Left ventricle myocardium superior (tissue), 1 donor: ENCODE results near the gene OTUD4. TPM values are rescaled to one million over a fixed set of nuclear protein-coding genes. Genes with fewer than 3 reads are reported as not detected.
A peak's percentile ranks its signal among the peaks of the same experiment; 100 is the strongest.
"Not testable (repeated sequence)": the region's sequence is repeated elsewhere in the genome, so short reads cannot be mapped to it uniquely, and the experiment has no call there.

Experiments
- ATAC-seq: fragments of 200-7000 bp; cut with Tn5 transposase; one replicate; pipeline ENCODE4 v1.9.1; 2020; ENCODE audit warnings: mild to moderate bottlenecking, moderate library complexity
- DNase-seq: peaks from one replicate; pipeline ENCODE4 v3.0.0-alpha.2; 2020
- intact Hi-C: fragments of 100-400 bp; cut with micrococcal nuclease; formaldehyde crosslinking; loops from one replicate; pipeline ENCODE4 v1.11.0; 2022
- long read RNA-seq: library from polyadenylated mRNA; unstranded; transcript quantifications from one replicate; pipeline ENCODE4 v2.0.0, GENCODE V29; 2021
- total RNA-seq: library from RNA; stranded (reverse); fragmentation: NEBNext Ultra II Directional; extraction: Animal tissue kit (Norgen Biotek cat#: 25700); gene quantifications from one replicate; pipeline ENCODE4 v1.2.1, GENCODE V29; 2021
- donor health status: DM: no; HTN: yes; CAD: no; lungs with severe emphysema.

The OTUD4 gene
- total RNA-seq, result 38.9 TPM
- long read RNA-seq, full-length matches to known transcripts, result 7 of 15 reads
- long read RNA-seq, partial matches to known transcripts, result 3 of 15 reads
- long read RNA-seq, other reads (novel, unspliced or antisense), result 5 of 15 reads

GRCh38 chr4:145180298-145181090 is at the start of gene OTUD4:
TSS of gene OTUD4 (minus strand) at chr4:145180589. CDS start at chr4:145179973, 616 bp downstream.
- intact Hi-C loops, result no loop called here
- peak; percentile 98 for DNase-seq
- ATAC-seq, result peak; percentile 94

GRCh38 chr4:145223228-145223627 is 42.8 kb upstream of the OTUD4 start:
- ATAC-seq, intact Hi-C loops, DNase-seq: not testable (repeated sequence)

GRCh38 chr4:145221529-145221928 is 41.1 kb upstream of the OTUD4 start:
- intact Hi-C loops, DNase-seq, ATAC-seq: not testable (repeated sequence)

DNA sequence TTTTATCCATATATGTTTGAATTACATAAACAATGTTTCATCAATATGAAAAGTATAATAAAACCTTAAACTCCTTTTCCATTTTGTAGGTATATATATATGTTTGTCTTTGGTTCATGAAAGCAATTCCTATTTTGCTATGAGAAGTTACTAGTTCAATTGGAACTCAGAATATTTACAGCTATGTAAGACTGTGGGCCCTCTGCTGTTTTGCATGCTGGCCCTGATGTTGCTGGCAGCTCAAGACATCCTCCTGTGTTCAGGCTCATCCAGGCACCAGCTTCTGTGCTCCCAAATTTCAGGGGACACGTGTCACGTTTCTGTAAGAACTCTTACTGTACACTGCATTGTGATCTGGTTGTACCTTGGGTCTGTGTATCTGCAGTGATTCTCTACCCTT is 38.7 kb upstream of the OTUD4 start:
- intact Hi-C loops, result loop anchor here (5.0 kb wide), 1 partner anchor 388 kb away; no protein-coding TSS in a partner anchor
- no peak for DNase-seq
- no peak for ATAC-seq

GRCh38 chr4:145218251-145218650 is 37.9 kb upstream of the OTUD4 start:
- intact Hi-C loops, result loop anchor here (5.0 kb wide), 1 partner anchor 389 kb away; no protein-coding TSS in a partner anchor
- ATAC-seq, result peak; percentile 88
- peak; percentile 51 for DNase-seq

GRCh38 chr4:145217349-145217748 is 37.0 kb upstream of the OTUD4 start:
- DNase-seq, result no peak
- peak; percentile 36 for ATAC-seq
- intact Hi-C loops, result loop anchor here (5.0 kb wide), 1 partner anchor 390 kb away; no protein-coding TSS in a partner anchor

DNA sequence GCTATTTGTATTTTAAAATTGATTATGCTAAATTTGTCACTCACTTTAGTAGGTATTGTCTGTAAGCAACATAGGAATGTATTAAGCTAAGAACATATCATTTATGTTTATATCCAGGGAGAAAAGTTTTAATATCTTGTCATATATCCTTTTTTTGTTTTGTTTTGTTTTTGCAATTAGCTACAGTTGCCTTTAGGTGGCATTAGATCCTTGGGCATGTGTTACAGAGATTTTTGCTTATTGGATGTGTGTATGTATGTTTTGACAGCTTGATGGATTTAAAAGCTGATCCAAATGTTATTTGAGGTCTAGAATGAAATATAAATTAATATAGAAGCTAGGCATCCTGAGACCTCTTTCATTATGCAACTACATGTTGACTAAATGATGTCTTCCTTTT is 36.1 kb upstream of the OTUD4 start:
- intact Hi-C loops, result loop anchor here (5.0 kb wide), 1 partner anchor 391 kb away; no protein-coding TSS in a partner anchor
- DNase-seq (no peak), ATAC-seq (no peak)

DNA sequence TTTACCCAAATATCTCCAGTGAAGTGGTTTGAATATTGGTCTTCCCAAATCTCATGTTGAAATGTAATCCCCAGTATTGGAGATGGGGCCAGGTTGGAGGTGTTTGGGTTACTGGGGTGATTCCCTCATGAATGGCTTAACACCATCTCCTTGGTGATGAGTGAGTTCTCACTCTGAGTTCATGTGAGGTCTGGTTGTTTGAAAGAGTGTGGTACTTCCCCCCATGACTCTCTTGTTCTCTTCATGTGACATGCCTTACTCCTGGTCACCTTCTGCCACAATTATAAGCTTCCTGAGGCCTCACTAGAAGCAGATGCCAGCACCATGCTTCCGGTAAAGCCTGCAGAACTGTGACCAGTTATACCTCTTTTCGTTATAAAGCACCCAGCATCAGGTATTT is 32.9 kb upstream of the OTUD4 start:
- DNase-seq (no peak), ATAC-seq (no peak)
- intact Hi-C loops, result no loop called here

DNA sequence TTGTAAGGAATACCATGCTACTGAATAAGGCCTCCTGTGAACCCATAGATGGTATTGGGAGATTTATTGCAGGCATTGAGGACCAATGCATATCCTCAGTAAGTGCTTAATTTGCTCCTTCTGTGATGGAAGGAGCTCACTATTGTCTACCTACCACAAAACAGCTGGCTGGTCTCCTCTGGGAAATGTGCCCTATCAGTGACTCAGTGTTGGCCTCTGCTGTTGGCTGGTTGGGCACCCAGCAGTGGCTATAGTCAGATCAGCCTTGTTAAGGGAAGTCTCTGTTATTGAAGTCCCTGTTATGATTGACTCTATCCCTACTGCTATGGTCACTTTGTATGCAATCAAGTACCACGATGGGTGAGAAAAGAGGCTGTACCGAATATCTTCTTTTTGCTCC is 27.5 kb upstream of the OTUD4 start:
- ATAC-seq (no peak), DNase-seq (no peak)
- intact Hi-C loops, result no loop called here

GRCh38 chr4:145203410-145203809 is 23.0 kb upstream of the OTUD4 start:
- ATAC-seq (no peak), DNase-seq (no peak)
- intact Hi-C loops, result no loop called here

GRCh38 chr4:145200366-145200765 is 20.0 kb upstream of the OTUD4 start:
- ATAC-seq (no peak), DNase-seq (no peak)
- intact Hi-C loops, result no loop called here

DNA sequence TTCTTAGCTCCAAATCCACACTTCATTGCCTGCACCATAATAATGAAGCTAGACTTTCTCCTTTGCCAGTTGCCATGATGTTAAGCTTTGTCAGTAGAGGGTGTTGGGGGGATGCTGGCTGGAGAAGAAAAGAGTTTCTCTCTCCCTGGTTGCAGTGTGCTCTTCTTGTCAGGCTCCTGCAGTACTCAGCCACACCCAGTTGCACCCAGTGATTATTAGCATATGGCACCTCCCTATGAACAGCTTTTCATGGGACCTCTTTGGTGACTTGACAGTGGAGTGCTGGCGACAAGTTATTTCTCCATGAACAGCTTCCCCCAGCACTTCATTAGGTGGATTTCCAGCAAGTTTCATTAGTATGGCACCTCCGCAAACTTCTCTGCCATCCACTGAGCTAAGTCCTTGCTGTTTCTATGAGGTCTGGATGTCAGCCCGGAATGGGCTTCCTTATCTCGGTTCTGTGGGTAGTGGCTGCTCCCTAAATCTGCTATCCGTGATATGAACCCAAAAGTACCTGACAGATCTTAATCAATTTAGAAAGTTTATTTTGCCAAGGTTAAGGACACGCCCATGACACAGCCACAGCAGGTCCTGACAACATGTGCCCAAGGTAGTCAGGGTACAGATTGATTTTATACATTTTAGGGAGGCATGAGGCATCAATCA is 18.8 kb upstream of the OTUD4 start:
- no peak for ATAC-seq

DNA sequence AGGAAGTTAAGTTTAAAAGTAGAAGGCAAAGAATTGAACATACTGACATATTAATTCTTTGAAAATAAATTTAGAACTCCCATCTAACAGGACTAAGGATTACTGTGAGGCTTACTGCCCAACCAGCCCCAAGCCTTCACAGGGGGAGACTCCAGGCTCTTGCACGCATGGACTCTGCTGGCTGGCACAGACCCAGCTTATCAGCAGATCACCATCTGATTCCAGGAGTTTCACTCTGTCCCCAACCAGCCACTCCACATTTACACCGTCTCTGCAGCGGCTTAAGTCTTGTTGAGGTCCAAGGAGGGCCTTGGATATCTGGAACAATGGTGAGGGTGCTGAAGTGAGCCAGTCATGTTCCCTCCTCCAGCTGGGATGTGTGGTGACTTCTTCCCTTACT is 16.4 kb upstream of the OTUD4 start:
- DNase-seq, result no peak
- no peak for ATAC-seq
- intact Hi-C loops, result no loop called here

More for the DNA sequence above, 18.8 kb upstream of the OTUD4 start:
- intact Hi-C loops, result no loop called here
- no peak for DNase-seq

DNA sequence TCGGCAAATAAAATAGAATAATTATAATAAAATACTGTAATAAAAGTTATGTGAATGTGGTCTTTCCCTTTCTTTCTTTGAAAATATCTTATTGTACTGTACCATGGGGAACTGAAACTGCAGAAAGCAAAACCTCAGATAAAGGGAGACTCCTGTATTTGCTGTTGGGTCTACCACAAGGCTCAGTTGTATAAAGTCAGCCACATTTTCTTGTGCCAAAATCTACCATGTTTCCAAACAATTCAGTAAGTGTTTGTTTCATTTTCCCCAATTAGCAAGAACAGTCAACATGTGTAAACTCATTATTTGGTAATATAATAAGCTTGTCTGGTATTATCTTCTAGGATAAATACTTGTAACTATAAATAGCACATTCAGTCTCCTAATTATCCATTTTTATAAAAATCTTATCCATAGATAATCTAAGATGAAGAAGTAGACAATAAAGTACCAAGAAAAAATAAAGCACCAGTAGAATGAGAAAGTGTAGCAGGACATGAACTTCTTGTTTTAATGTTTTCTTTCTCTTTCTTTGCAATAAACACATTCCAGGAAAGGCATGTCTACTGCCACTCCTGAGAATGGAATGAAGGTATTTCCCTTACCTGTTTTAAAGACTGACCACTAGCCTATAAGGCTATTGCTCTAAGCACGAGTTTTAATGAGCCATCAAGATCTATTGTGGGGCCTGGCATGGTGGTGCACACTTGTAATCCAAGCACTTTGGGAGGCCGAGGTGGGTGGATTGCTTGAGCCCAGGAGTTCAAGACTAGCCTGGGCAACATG is 15.0 kb upstream of the OTUD4 start:
- no peak for ATAC-seq
- intact Hi-C loops, result no loop called here
- DNase-seq, result no peak

DNA sequence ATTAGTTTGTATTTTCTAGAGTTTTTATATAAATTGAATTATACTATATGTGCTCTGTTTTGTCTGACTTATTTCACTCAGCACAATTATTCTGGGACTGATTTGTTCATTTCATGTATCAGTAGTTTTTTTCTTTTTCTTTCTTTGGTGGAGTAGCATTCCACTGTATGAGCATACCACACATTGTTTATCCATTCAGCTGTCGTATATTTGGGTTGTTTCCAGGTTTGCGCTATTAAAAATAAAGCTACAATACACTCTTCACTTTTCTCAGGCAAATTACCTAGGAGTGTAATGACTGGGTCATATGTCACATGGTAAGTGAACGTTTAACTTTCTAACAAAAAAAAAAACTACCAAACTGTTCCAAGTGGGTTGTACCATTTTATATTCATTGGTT is 9.6 kb upstream of the OTUD4 start:
- no peak for ATAC-seq
- no peak for DNase-seq
- intact Hi-C loops, result no loop called here

DNA sequence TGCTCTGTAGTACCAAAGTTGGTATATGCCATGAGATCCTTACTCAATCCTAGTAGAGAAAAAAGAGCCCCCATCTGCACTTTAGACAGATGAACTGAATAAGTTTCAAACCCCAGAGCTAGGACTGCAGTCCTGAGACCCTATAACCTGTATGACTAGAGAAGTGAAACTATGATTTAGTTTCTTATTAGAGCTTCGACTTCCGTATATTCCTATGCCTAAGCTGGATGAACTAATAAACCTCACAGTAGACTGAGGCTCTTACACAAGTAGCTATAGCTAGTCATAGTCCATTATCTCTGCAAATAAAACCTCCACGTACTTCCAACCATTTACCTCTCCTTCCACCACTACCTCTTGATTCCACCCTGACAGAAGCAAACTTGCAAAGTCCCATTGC is 6.3 kb upstream of the OTUD4 start:
- ATAC-seq (no peak), DNase-seq (no peak)
- intact Hi-C loops, result no loop called here

- intact Hi-C loops, result no loop called here
- DNase-seq, result no peak
- ATAC-seq, result no peak
Measured at GRCh38 chr4:145183581-145183980, 3.2 kb upstream of the OTUD4 start.

GRCh38 chr4:145183023-145183422 is 2.6 kb upstream of the OTUD4 start:
- no peak for DNase-seq
- intact Hi-C loops, result no loop called here
- ATAC-seq, result no peak

GRCh38 chr4:145182222-145182621 is 1.8 kb upstream of the OTUD4 start:
- ATAC-seq (no peak), DNase-seq (no peak)
- intact Hi-C loops, result no loop called here
